Measurements from ENCODE around the gene TMPRSS11D.

The TMPRSS11D gene

GRCh38 chr4:67911141-67911540 is 27.3 kb upstream of the TMPRSS11D start:
- no peak overlapping the region for H3K4me3 ChIP-seq (ENCODE audit: low read depth in 1 of 2, low read length in 2 of 2)
- no peak overlapping the region for H3K27ac ChIP-seq (ENCODE audit: low read length)
- H3K36me3 ChIP-seq (ENCODE audit: control insufficient read depth in 1 of 2, insufficient read depth in 2 of 2, low read length in 2 of 2), result no peaks in the 10 kb centered on the region
- H3K9me3 ChIP-seq (ENCODE audit: control insufficient read depth in 1 of 2, low read length in 2 of 2), result no peaks in the 10 kb centered on the region
- no peaks in the 10 kb centered on the region for H3K27me3 ChIP-seq (ENCODE audit: low read depth, low read length)
- no peaks in the 10 kb centered on the region for H3K4me1 ChIP-seq (ENCODE audit: control insufficient read depth in 1 of 2, insufficient read depth in 2 of 2, low read length in 2 of 2)

GRCh38 chr4:67910585-67910905 is 26.7 kb upstream of the TMPRSS11D start:
- no peaks in the 10 kb centered on the region for H3K9me3 ChIP-seq (ENCODE audit: control insufficient read depth in 1 of 2, low read length in 2 of 2)
- no peak overlapping the region for H3K4me3 ChIP-seq (ENCODE audit: low read depth in 1 of 2, low read length in 2 of 2)
- no peak overlapping the region for H3K27ac ChIP-seq (ENCODE audit: low read length)
- no peaks in the 10 kb centered on the region for H3K36me3 ChIP-seq (ENCODE audit: control insufficient read depth in 1 of 2, insufficient read depth in 2 of 2, low read length in 2 of 2)
- no peaks in the 10 kb centered on the region for H3K4me1 ChIP-seq (ENCODE audit: control insufficient read depth in 1 of 2, insufficient read depth in 2 of 2, low read length in 2 of 2)
- H3K27me3 ChIP-seq (ENCODE audit: low read depth, low read length), result no peaks in the 10 kb centered on the region

- Histone ChIP-seq H3K4me3 (ENCODE audit: low read depth in 1 of 2, low read length in 2 of 2) (no peak overlapping the region), H3K27ac (ENCODE audit: low read length) (no peak overlapping the region), H3K36me3 (ENCODE audit: control insufficient read depth in 1 of 2, insufficient read depth in 2 of 2, low read length in 2 of 2) (no peaks in the 10 kb centered on the region), H3K9me3 (ENCODE audit: control insufficient read depth in 1 of 2, low read length in 2 of 2) (no peaks in the 10 kb centered on the region), H3K4me1 (ENCODE audit: control insufficient read depth in 1 of 2, insufficient read depth in 2 of 2, low read length in 2 of 2) (no peaks in the 10 kb centered on the region), H3K27me3 (ENCODE audit: low read depth, low read length) (no peaks in the 10 kb centered on the region)
Measured at GRCh38 chr4:67909905-67910584, 26.2 kb upstream of the TMPRSS11D start.

DNA sequence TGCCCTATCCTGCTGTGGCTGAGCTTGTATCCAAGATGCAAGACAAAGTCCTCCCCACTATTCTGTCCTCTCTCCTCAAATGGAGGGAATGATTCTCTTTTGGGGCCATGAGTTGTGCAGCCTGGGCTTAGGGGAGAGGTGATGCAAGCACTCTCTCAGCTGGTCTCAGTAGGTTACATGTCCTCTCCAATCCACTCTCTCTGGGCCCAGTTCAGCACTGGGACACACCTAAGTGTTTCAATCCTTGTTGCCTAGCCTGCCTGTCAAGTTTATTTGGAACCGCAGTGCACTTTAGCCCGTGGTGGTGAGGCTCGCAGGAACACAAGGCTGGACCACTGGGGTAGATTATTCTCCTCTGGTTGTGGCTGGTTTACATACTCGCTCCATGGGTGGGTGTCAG is 23.8 kb upstream of the TMPRSS11D start:
- no peak overlapping the region for H3K27ac ChIP-seq (ENCODE audit: low read length)
- H3K4me3 ChIP-seq (ENCODE audit: low read depth in 1 of 2, low read length in 2 of 2), result no peak overlapping the region
- no peaks in the 10 kb centered on the region for H3K4me1 ChIP-seq (ENCODE audit: control insufficient read depth in 1 of 2, insufficient read depth in 2 of 2, low read length in 2 of 2)
- H3K27me3 ChIP-seq (ENCODE audit: low read depth, low read length), result no peaks in the 10 kb centered on the region
- no peaks in the 10 kb centered on the region for H3K36me3 ChIP-seq (ENCODE audit: control insufficient read depth in 1 of 2, insufficient read depth in 2 of 2, low read length in 2 of 2)
- H3K9me3 ChIP-seq (ENCODE audit: control insufficient read depth in 1 of 2, low read length in 2 of 2), result peaks cover 0 to 3% of the 10 kb centered on the region in 2 donors

DNA sequence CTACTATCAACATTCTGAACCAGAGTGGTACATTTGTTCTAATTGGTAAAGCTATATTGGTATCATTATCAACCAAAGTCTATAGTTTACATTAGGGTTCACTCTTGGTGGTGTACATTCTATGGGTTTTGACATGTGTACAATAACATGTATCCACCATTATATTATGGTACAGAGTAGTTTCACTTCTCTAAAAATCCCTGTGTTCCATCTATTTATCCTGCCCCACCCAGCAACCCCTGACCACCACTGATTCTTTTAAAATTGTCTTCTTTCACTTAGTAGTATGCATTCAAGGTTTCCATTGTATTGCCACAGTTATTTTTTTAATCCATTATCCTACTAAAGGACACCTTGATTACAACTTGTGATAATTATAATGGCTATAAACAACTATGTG is 15.3 kb upstream of the TMPRSS11D start:
- Histone ChIP-seq H3K27me3 (ENCODE audit: low read depth, low read length) (no peaks in the 10 kb centered on the region), H3K36me3 (ENCODE audit: control insufficient read depth in 1 of 2, insufficient read depth in 2 of 2, low read length in 2 of 2) (no peaks in the 10 kb centered on the region), H3K4me1 (ENCODE audit: control insufficient read depth in 1 of 2, insufficient read depth in 2 of 2, low read length in 2 of 2) (no peaks in the 10 kb centered on the region)

GRCh38 chr4:67897686-67898085 is 13.9 kb upstream of the TMPRSS11D start:
- Histone ChIP-seq H3K27ac (ENCODE audit: low read length) (no peak overlapping the region), H3K4me3 (ENCODE audit: low read depth in 1 of 2, low read length in 2 of 2) (no peak overlapping the region), H3K27me3 (ENCODE audit: low read depth, low read length) (no peaks in the 10 kb centered on the region), H3K36me3 (ENCODE audit: control insufficient read depth in 1 of 2, insufficient read depth in 2 of 2, low read length in 2 of 2) (no peaks in the 10 kb centered on the region), H3K9me3 (ENCODE audit: control insufficient read depth in 1 of 2, low read length in 2 of 2) (no peaks in the 10 kb centered on the region), H3K4me1 (ENCODE audit: control insufficient read depth in 1 of 2, insufficient read depth in 2 of 2, low read length in 2 of 2) (no peaks in the 10 kb centered on the region)

More for the DNA sequence above, 15.3 kb upstream of the TMPRSS11D start:
- Histone ChIP-seq H3K9me3 (ENCODE audit: control insufficient read depth in 1 of 2, low read length in 2 of 2) (peaks cover 0 to 3% of the 10 kb centered on the region in 2 donors), H3K27ac (ENCODE audit: low read length) (no peak overlapping the region), H3K4me3 (ENCODE audit: low read depth in 1 of 2, low read length in 2 of 2) (no peak overlapping the region)

DNA sequence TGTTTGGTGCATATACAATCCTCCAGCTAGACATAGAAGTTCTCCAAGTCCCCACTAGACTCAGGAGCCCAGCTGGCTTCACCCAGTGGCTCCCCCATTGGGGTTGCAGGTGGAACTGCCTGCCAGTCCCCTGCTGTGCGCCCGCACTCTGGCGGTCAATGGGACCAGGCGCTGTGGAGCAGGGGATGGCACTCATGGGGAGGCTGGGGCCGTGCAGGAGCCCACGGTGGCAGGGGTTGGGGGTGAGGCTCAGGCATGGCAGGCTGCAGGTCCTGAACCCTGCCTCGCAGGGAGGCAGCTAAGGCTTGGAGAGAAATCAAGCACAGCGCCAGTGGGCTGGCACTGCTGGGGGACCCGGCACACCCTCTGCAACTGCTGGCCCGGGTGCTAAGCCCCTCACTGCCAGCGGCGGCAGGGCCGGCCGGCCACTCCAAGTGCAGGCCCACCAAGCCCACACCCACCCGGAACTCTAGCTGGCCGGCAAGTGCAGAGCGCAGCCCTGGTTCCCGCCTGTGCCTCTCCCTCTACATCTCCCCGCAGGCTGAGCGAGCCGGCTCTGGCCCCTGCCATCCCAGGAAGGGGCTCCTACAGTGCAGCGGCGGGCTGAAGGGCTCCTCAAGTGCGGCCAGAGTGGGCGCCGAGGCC is 12.7 kb upstream of the TMPRSS11D start:
- Histone ChIP-seq H3K4me3 (ENCODE audit: low read depth in 1 of 2, low read length in 2 of 2) (no peak overlapping the region), H3K27ac (ENCODE audit: low read length) (no peak overlapping the region), H3K27me3 (ENCODE audit: low read depth, low read length) (no peaks in the 10 kb centered on the region), H3K9me3 (ENCODE audit: control insufficient read depth in 1 of 2, low read length in 2 of 2) (no peaks in the 10 kb centered on the region), H3K4me1 (ENCODE audit: control insufficient read depth in 1 of 2, insufficient read depth in 2 of 2, low read length in 2 of 2) (no peaks in the 10 kb centered on the region), H3K36me3 (ENCODE audit: control insufficient read depth in 1 of 2, insufficient read depth in 2 of 2, low read length in 2 of 2) (no peaks in the 10 kb centered on the region)

DNA sequence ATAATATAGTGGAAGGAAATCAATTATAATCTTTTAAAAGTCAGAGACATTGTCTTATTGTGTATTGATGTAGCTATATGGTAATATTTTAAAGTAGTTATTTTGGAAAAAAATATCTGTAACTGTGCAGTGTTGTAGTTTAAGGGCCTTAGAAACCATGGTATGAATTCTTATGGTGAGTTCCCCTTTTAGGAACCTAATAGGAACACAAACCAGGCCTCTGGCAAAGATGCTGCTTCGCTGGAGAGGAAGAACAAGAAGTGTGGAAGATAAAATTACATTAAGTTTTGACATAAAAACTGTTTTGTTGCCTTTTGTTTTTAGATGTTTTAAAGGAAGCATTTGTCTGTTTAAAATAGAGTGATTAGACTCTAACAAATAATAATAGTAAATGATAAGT is 10.9 kb upstream of the TMPRSS11D start:
- no peak overlapping the region for H3K4me3 ChIP-seq (ENCODE audit: low read depth in 1 of 2, low read length in 2 of 2)
- no peaks in the 10 kb centered on the region for H3K4me1 ChIP-seq (ENCODE audit: control insufficient read depth in 1 of 2, insufficient read depth in 2 of 2, low read length in 2 of 2)
- no peak overlapping the region for H3K27ac ChIP-seq (ENCODE audit: low read length)
- no peaks in the 10 kb centered on the region for H3K36me3 ChIP-seq (ENCODE audit: control insufficient read depth in 1 of 2, insufficient read depth in 2 of 2, low read length in 2 of 2)
- no peaks in the 10 kb centered on the region for H3K9me3 ChIP-seq (ENCODE audit: control insufficient read depth in 1 of 2, low read length in 2 of 2)
- H3K27me3 ChIP-seq (ENCODE audit: low read depth, low read length), result no peaks in the 10 kb centered on the region

- H3K36me3 ChIP-seq (ENCODE audit: control insufficient read depth in 1 of 2, insufficient read depth in 2 of 2, low read length in 2 of 2), result no peaks in the 10 kb centered on the region
- no peak overlapping the region for H3K27ac ChIP-seq (ENCODE audit: low read length)
- H3K9me3 ChIP-seq (ENCODE audit: control insufficient read depth in 1 of 2, low read length in 2 of 2), result no peaks in the 10 kb centered on the region
- no peak overlapping the region for H3K4me3 ChIP-seq (ENCODE audit: low read depth in 1 of 2, low read length in 2 of 2)
- H3K27me3 ChIP-seq (ENCODE audit: low read depth, low read length), result no peaks in the 10 kb centered on the region
- H3K4me1 ChIP-seq (ENCODE audit: control insufficient read depth in 1 of 2, insufficient read depth in 2 of 2, low read length in 2 of 2), result no peaks in the 10 kb centered on the region
Measured at GRCh38 chr4:67892905-67893304, 9.1 kb upstream of the TMPRSS11D start.

- Histone ChIP-seq H3K4me1 (ENCODE audit: control insufficient read depth in 1 of 2, insufficient read depth in 2 of 2, low read length in 2 of 2) (no peaks in the 10 kb centered on the region), H3K9me3 (ENCODE audit: control insufficient read depth in 1 of 2, low read length in 2 of 2) (no peaks in the 10 kb centered on the region), H3K4me3 (ENCODE audit: low read depth in 1 of 2, low read length in 2 of 2) (no peak overlapping the region), H3K27me3 (ENCODE audit: low read depth, low read length) (no peaks in the 10 kb centered on the region), H3K36me3 (ENCODE audit: control insufficient read depth in 1 of 2, insufficient read depth in 2 of 2, low read length in 2 of 2) (no peaks in the 10 kb centered on the region), H3K27ac (ENCODE audit: low read length) (no peak overlapping the region)
Measured at GRCh38 chr4:67892253-67892652, 8.5 kb upstream of the TMPRSS11D start.

GRCh38 chr4:67891645-67892044 is 7.8 kb upstream of the TMPRSS11D start:
- no peak overlapping the region for H3K27ac ChIP-seq (ENCODE audit: low read length)
- no peaks in the 10 kb centered on the region for H3K4me1 ChIP-seq (ENCODE audit: control insufficient read depth in 1 of 2, insufficient read depth in 2 of 2, low read length in 2 of 2)
- no peaks in the 10 kb centered on the region for H3K27me3 ChIP-seq (ENCODE audit: low read depth, low read length)
- no peak overlapping the region for H3K4me3 ChIP-seq (ENCODE audit: low read depth in 1 of 2, low read length in 2 of 2)
- H3K36me3 ChIP-seq (ENCODE audit: control insufficient read depth in 1 of 2, insufficient read depth in 2 of 2, low read length in 2 of 2), result no peaks in the 10 kb centered on the region
- H3K9me3 ChIP-seq (ENCODE audit: control insufficient read depth in 1 of 2, low read length in 2 of 2), result no peaks in the 10 kb centered on the region

GRCh38 chr4:67886281-67886680 is 2.5 kb upstream of the TMPRSS11D start:
- Histone ChIP-seq H3K9me3 (ENCODE audit: control insufficient read depth in 1 of 2, low read length in 2 of 2) (no peaks in the 10 kb centered on the region), H3K27me3 (ENCODE audit: low read depth, low read length) (no peaks in the 10 kb centered on the region), H3K36me3 (ENCODE audit: control insufficient read depth in 1 of 2, insufficient read depth in 2 of 2, low read length in 2 of 2) (no peaks in the 10 kb centered on the region), H3K4me3 (ENCODE audit: low read depth in 1 of 2, low read length in 2 of 2) (no peak overlapping the region), H3K27ac (ENCODE audit: low read length) (no peak overlapping the region), H3K4me1 (ENCODE audit: control insufficient read depth in 1 of 2, insufficient read depth in 2 of 2, low read length in 2 of 2) (no peaks in the 10 kb centered on the region)
